HL-60 (cell line): Measurements from ENCODE around the gene ARL14EP.

ENCODE experiments used
- DNase-seq, 2 experiments: peaks; one replicate each; pipeline ENCODE4 v3.0.0-alpha.2; 2010 to 2020; ENCODE audit warnings: low read depth in 1 of 2, low spot score in 1 of 2
- H3K27ac ChIP-seq: fragments of 250-450 bp; sonication (Bioruptor Pico); replicated peaks from 2 replicates; pipeline ENCODE4 v1.5.1; 2020; ENCODE audit warnings: mild to moderate bottlenecking, moderate library complexity
- H3K27me3 ChIP-seq: fragments of 250-450 bp; sonication (Bioruptor Pico); 2 replicates; pipeline ENCODE4 v1.5.1; 2021; ENCODE audit warnings: mild to moderate bottlenecking, moderate library complexity; ENCODE audit not compliant: insufficient read depth, poor library complexity, severe bottlenecking
- H3K4me3 ChIP-seq: replicated peaks from 2 replicates; pipeline ENCODE4 v1.5.1; 2011; ENCODE audit warnings: mild to moderate bottlenecking, control low read depth, low read length; ENCODE audit not compliant: insufficient read depth
- GABPA ChIP-seq: IDR thresholded peaks from 2 replicates; pipeline ENCODE4 v1.6.1; 2012; ENCODE audit warnings: low read depth
- POLR2AphosphoS5 ChIP-seq: IDR thresholded peaks from 2 replicates; pipeline ENCODE4 v1.6.1; 2012; ENCODE audit warnings: low read depth
- SPI1 ChIP-seq: IDR thresholded peaks from 2 replicates; pipeline ENCODE4 v1.6.1; 2012; ENCODE audit warnings: low read depth, mild to moderate bottlenecking, borderline replicate concordance
- TF ChIP-seq, protein P1 (sequence below): IDR thresholded peaks from 2 replicates; pipeline ENCODE4 v1.6.1; 2012; ENCODE audit warnings: low read depth; ENCODE audit not compliant: insufficient replicate concordance
- TF ChIP-seq, protein P2 (sequence below): IDR thresholded peaks from one replicate; pipeline ENCODE4 v1.5.1; 2011; ENCODE audit warnings: low read length, control low read depth, inconsistent platforms; ENCODE audit not compliant: insufficient read depth

ARL14EP gene

DNA sequence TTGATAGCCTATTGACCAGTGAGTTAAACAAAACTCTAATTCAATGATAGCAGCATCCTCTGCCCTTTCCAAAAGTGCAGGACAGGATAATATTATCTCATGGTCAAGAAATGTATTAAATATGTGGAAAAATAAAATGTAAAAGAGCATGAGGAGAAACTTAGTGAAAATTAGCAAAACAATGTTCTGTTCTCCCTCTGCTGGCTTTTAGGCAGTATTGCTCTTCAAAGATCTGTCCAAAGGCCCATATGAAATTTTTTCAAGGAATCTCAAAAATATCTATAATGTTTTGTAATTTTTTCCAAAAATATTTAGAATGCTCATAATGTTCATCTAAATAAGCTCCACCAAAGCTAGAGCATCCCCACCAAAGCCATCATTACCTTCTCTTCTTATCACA is 8.3 kb upstream of the ARL14EP start:
- no peak overlapping the region for H3K27ac ChIP-seq
- no peaks in the 10 kb centered on the region for H3K27me3 ChIP-seq
- no peak overlapping the region for H3K4me3 ChIP-seq
- no peak for TF ChIP-seq POLR2AphosphoS5
- no peak for TF ChIP-seq SPI1
- TF ChIP-seq, protein P1, sequence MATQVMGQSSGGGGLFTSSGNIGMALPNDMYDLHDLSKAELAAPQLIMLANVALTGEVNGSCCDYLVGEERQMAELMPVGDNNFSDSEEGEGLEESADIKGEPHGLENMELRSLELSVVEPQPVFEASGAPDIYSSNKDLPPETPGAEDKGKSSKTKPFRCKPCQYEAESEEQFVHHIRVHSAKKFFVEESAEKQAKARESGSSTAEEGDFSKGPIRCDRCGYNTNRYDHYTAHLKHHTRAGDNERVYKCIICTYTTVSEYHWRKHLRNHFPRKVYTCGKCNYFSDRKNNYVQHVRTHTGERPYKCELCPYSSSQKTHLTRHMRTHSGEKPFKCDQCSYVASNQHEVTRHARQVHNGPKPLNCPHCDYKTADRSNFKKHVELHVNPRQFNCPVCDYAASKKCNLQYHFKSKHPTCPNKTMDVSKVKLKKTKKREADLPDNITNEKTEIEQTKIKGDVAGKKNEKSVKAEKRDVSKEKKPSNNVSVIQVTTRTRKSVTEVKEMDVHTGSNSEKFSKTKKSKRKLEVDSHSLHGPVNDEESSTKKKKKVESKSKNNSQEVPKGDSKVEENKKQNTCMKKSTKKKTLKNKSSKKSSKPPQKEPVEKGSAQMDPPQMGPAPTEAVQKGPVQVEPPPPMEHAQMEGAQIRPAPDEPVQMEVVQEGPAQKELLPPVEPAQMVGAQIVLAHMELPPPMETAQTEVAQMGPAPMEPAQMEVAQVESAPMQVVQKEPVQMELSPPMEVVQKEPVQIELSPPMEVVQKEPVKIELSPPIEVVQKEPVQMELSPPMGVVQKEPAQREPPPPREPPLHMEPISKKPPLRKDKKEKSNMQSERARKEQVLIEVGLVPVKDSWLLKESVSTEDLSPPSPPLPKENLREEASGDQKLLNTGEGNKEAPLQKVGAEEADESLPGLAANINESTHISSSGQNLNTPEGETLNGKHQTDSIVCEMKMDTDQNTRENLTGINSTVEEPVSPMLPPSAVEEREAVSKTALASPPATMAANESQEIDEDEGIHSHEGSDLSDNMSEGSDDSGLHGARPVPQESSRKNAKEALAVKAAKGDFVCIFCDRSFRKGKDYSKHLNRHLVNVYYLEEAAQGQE = no peak
- no peak for TF ChIP-seq GABPA
- TF ChIP-seq, protein P2, sequence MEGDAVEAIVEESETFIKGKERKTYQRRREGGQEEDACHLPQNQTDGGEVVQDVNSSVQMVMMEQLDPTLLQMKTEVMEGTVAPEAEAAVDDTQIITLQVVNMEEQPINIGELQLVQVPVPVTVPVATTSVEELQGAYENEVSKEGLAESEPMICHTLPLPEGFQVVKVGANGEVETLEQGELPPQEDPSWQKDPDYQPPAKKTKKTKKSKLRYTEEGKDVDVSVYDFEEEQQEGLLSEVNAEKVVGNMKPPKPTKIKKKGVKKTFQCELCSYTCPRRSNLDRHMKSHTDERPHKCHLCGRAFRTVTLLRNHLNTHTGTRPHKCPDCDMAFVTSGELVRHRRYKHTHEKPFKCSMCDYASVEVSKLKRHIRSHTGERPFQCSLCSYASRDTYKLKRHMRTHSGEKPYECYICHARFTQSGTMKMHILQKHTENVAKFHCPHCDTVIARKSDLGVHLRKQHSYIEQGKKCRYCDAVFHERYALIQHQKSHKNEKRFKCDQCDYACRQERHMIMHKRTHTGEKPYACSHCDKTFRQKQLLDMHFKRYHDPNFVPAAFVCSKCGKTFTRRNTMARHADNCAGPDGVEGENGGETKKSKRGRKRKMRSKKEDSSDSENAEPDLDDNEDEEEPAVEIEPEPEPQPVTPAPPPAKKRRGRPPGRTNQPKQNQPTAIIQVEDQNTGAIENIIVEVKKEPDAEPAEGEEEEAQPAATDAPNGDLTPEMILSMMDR = no peak
- DNase-seq = no peak

DNA sequence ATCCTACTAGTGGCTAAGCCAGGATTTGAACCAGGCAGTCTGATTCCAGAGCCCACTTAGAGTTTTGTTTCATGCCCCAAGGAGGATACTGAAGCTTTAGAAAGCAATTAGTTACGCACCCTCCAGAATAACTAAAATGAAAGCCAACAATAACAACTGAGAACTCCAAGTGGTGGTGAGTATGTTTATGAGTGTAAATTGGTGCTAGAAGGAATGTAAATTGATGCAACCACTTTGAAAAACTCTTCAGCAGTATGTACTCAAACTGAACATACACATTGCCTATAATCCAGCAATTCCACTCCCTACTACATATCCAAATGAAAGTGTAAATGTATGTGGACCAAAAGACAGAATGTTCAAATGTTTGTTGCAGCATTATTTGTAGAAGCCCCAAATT is 6.7 kb upstream of the ARL14EP start:
- Histone ChIP-seq H3K27me3 (no peaks in the 10 kb centered on the region), H3K4me3 (no peak overlapping the region), H3K27ac (no peak overlapping the region)
- DNase-seq = no peak
- no peak for TF ChIP-seq SPI1
- TF ChIP-seq GABPA = no peak
- TF ChIP-seq POLR2AphosphoS5 = no peak
- TF ChIP-seq, protein P2 = no peak
- TF ChIP-seq, protein P1 = no peak

DNA sequence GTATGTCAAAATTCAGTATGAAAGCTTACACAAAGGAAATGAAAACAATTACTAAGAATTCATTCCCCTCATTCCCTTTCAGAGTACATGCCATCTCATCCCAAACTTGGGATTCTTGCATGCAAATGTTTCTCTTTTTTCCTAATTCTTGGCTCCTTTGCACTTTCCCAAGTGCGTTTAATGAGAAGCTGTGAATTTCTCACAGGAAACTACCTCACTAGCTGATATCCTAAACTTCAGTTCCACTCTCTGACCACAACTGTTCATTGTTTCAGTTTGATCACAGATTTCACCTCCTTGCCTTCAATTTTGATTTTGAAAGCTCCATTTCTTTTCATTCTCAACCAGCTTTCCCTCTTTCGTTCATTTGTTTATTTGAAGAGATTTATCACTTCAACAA is 5.9 kb upstream of the ARL14EP start:
- H3K4me3 ChIP-seq = no peak overlapping the region
- no peak for DNase-seq
- no peak overlapping the region for H3K27ac ChIP-seq
- TF ChIP-seq, protein P1 = no peak
- H3K27me3 ChIP-seq = no peaks in the 10 kb centered on the region

DNA sequence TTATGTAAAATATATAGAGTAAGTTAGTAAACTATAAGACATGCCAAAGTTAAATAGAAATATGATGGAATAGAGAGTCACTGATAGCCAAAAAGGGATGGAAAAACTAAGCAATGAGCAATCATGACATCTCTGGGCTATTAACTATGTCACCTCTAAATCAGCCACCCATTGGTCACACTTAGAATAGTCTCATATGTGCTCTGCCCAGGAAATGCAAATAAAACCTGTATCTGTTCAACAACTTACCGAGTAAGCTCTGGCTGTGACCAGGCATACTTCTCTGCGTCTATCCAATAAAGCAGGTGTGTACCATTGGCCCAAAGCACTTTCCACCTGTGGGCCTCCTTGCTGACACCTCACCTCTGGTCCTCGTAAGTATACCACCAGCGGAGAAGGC is 1.6 kb upstream of the ARL14EP start:
- Histone ChIP-seq H3K4me3 (no peak overlapping the region), H3K27ac (no peak overlapping the region), H3K27me3 (no peaks in the 10 kb centered on the region)
- DNase-seq = no peak
- no peak for TF ChIP-seq POLR2AphosphoS5
- no peak for TF ChIP-seq GABPA
- TF ChIP-seq, protein P1 = no peak
- TF ChIP-seq, protein P2 = no peak
- TF ChIP-seq SPI1 = no peak
